Measurements from ENCODE around the gene PTHLH. TPM values are rescaled to one million over a fixed set of nuclear protein-coding genes. Genes with fewer than 3 reads are reported as not detected.

Gene PTHLH
- total RNA-seq, 1 experiment from 2014 or later = not detected

- H3K4me3 ChIP-seq = no peak overlapping the region
- no peaks in the 10 kb centered on the region for H3K9me3 ChIP-seq
- H3K36me3 ChIP-seq = no peaks in the 10 kb centered on the region
- H3K27me3 ChIP-seq = peaks cover 8% of the 10 kb centered on the region
- no peak for DNase-seq
Observed at GRCh38 chr12:27964123-27964522, 8.4 kb downstream of the PTHLH start.

- Histone ChIP-seq H3K36me3 (no peaks in the 10 kb centered on the region), H3K9me3 (no peaks in the 10 kb centered on the region), H3K4me3 (no peak overlapping the region), H3K27me3 (no peaks in the 10 kb centered on the region)
- no peak for DNase-seq
Observed at GRCh38 chr12:27960821-27961220, 11.7 kb downstream of the PTHLH start.

DNA sequence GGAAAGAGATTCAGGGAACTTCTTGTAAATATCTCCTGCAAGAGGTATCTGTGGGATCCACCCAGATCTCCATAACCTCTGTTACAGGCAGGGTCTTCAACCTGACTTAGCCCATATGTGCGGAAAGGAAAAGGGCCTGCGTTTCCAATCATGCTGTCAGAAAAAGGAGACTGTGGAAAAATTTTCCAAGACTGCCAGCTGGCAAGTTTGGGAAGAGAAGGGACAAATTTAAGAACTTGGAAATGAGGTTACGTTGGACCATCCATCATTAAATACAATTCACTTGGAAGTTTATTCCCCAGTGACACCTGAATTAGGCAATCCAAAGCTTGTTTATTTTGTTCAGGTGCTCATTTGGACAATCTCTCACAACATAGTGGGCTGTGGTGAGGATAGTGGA is 13.9 kb downstream of the PTHLH start:
- peaks cover 10% of the 10 kb centered on the region for H3K27me3 ChIP-seq
- no peaks in the 10 kb centered on the region for H3K9me3 ChIP-seq
- H3K36me3 ChIP-seq = no peaks in the 10 kb centered on the region
- DNase-seq = no peak
- no peak overlapping the region for H3K4me3 ChIP-seq

DNA sequence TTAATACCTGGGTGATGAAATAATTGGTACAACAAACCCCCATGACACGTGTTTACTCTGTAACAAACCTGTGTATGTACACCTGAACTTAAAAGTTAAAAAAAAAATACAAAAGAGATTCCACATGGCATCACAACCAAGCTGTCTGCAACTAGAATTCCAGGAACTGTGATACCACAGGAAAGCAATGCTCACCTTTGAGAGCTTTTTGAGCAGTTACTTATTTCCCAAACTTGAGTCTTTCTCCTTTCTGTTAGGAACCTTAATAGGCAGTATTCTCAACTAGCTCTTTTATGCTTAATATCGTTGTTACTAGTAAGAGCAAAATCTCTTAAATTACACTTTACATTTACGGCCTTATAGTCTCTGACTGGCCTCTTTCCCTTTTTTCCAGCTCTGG is 15.2 kb downstream of the PTHLH start:
- Histone ChIP-seq H3K36me3 (no peaks in the 10 kb centered on the region), H3K27me3 (peaks cover 10% of the 10 kb centered on the region), H3K4me3 (no peak overlapping the region), H3K9me3 (no peaks in the 10 kb centered on the region)
- DNase-seq = no peak

DNA sequence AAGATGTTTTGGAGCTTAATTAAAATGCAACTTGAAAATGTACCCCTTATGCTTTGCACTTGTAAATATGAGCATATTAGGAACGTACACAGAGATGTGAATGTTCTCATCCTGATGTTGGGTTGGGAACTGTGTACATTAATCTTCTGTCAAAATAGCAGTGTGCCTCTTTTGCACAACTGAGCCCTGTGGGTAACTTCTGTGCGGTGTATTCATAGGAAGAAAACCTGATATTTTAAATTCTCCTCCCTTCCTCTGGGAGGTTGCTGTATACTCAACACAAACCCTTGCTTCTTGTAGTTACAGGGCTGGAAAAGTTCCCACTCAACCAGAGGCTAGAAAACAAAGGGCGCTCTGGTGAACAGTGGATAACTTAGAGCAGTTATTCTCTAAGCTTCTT is 18.7 kb downstream of the PTHLH start:
- peaks cover 14% of the 10 kb centered on the region for H3K27me3 ChIP-seq
- DNase-seq = no peak
- no peak overlapping the region for H3K4me3 ChIP-seq
- H3K36me3 ChIP-seq = no peaks in the 10 kb centered on the region
- no peaks in the 10 kb centered on the region for H3K9me3 ChIP-seq

GRCh38 chr12:27953348-27953747 is 19.2 kb downstream of the PTHLH start:
- no peak for DNase-seq
- H3K9me3 ChIP-seq = no peaks in the 10 kb centered on the region
- H3K4me3 ChIP-seq = no peak overlapping the region
- H3K27me3 ChIP-seq = peaks cover 14% of the 10 kb centered on the region
- no peaks in the 10 kb centered on the region for H3K36me3 ChIP-seq

- H3K36me3 ChIP-seq = no peaks in the 10 kb centered on the region
- DNase-seq = no peak
- H3K27me3 ChIP-seq = peaks cover 14% of the 10 kb centered on the region
- no peak overlapping the region for H3K4me3 ChIP-seq
- H3K9me3 ChIP-seq = no peaks in the 10 kb centered on the region
Observed at GRCh38 chr12:27952510-27952909, 20.0 kb downstream of the PTHLH start.

GRCh38 chr12:27951898-27952297 is 20.6 kb downstream of the PTHLH start:
- Histone ChIP-seq H3K9me3 (no peaks in the 10 kb centered on the region), H3K27me3 (peaks cover 14% of the 10 kb centered on the region), H3K4me3 (no peak overlapping the region), H3K36me3 (no peaks in the 10 kb centered on the region)
- no peak for DNase-seq

GRCh38 chr12:27946421-27946820 is 26.1 kb downstream of the PTHLH start:
- DNase-seq = no peak
- Histone ChIP-seq H3K36me3 (no peaks in the 10 kb centered on the region), H3K9me3 (no peaks in the 10 kb centered on the region), H3K27me3 (0 out of 2 replicates have a peak, but pooled peaks cover 4% of the 10 kb centered on the region), H3K4me3 (no peak overlapping the region)

DNA sequence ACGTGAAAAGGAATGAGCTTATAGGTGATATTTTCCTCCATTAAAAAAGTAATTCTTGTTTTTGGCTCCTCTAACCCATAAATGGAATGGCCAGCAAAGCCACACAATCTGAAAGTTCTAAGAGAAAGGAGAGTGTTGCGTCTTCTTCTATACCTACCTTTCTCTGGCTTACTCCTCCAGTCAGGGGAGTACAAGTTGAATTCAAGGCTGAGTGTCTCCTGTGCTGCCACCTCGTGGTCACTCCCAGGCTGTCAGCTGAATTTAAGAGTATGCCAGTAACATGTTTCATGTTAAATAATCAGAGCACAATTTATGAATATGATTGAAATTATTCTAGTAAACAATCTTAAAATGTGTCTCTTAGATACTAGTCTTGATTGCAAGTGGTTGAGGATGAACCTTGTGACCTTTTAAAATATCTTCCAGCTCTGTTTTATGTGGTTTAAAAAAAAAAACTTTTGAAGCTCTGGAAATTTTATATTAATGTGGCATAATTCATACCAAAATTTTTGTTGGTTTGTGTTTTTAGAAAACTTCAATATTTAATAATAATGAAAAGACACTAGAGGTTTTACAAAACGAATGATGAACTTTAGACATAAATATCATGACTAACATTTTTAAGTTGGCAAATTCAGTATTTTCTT is 31.7 kb downstream of the PTHLH start:
- DNase-seq = peak; percentile 65
- H3K9me3 ChIP-seq = no peaks in the 10 kb centered on the region
- H3K36me3 ChIP-seq = no peaks in the 10 kb centered on the region
- no peak overlapping the region for H3K4me3 ChIP-seq
- no peaks in the 10 kb centered on the region for H3K27me3 ChIP-seq

- DNase-seq = no peak
- H3K36me3 ChIP-seq = no peaks in the 10 kb centered on the region
- H3K4me3 ChIP-seq = no peak overlapping the region
- H3K9me3 ChIP-seq = no peaks in the 10 kb centered on the region
- H3K27me3 ChIP-seq = no peaks in the 10 kb centered on the region
Observed at GRCh38 chr12:27940245-27940644, 32.3 kb downstream of the PTHLH start.

- no peaks in the 10 kb centered on the region for H3K27me3 ChIP-seq
- H3K4me3 ChIP-seq = no peak overlapping the region
- no peaks in the 10 kb centered on the region for H3K9me3 ChIP-seq
- DNase-seq = no peak
- H3K36me3 ChIP-seq = no peaks in the 10 kb centered on the region
Observed at GRCh38 chr12:27937768-27938167, 34.8 kb downstream of the PTHLH start.

DNA sequence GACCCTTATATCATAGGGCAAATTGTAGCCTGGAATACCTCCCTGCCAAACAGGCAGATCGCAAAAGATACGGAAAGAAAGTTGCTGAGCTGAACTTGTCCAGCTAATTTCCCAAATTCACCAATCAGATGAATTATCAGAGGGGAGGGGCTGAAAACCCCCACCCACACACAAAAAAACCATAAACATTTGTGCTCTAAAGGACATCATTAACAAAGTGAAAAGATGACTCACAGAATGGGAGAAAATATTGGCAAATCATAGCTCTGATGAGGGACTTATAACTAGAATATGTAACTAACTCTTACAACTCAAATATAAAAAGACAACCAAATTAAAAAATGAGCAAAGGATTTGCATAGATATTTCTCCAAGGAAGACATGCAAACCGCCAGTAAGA is 36.3 kb downstream of the PTHLH start:
- Histone ChIP-seq H3K27me3 (no peaks in the 10 kb centered on the region), H3K9me3 (no peaks in the 10 kb centered on the region), H3K4me3 (no peak overlapping the region), H3K36me3 (no peaks in the 10 kb centered on the region)
- peak; percentile 10 for DNase-seq

- H3K27me3 ChIP-seq = no peaks in the 10 kb centered on the region
- no peaks in the 10 kb centered on the region for H3K36me3 ChIP-seq
- no peak overlapping the region for H3K4me3 ChIP-seq
- no peaks in the 10 kb centered on the region for H3K9me3 ChIP-seq
- no peak for DNase-seq
Observed at GRCh38 chr12:27934276-27934675, 38.3 kb downstream of the PTHLH start.

DNA sequence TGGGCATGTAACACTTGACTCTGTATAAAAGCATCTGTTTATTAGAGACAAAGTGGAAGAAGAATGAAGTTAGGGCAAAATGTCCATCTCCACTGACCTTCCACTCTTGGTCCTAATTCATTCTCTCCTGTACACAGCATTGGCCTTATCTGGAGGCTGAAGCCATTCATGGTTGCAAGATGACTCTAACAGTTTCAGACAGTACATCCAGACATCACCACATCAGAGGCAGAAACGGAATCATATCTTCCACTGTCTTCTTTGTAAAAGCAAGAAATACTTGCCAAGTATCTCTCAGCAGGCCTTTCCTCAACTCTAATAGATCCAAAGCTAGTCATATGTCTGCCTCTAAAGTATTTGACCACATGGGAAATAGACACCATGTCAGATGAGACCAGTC is 41.1 kb downstream of the PTHLH start:
- no peaks in the 10 kb centered on the region for H3K36me3 ChIP-seq
- H3K9me3 ChIP-seq = no peaks in the 10 kb centered on the region
- no peak overlapping the region for H3K4me3 ChIP-seq
- no peak for DNase-seq
- no peaks in the 10 kb centered on the region for H3K27me3 ChIP-seq

GRCh38 chr12:27927347-27927746 is 45.2 kb downstream of the PTHLH start:
- no peaks in the 10 kb centered on the region for H3K36me3 ChIP-seq
- H3K4me3 ChIP-seq = no peak overlapping the region
- no peaks in the 10 kb centered on the region for H3K9me3 ChIP-seq
- no peaks in the 10 kb centered on the region for H3K27me3 ChIP-seq
- no peak for DNase-seq

- H3K9me3 ChIP-seq = no peaks in the 10 kb centered on the region
- no peak overlapping the region for H3K4me3 ChIP-seq
- H3K36me3 ChIP-seq = no peaks in the 10 kb centered on the region
- DNase-seq = peak; percentile 12
- H3K27me3 ChIP-seq = no peaks in the 10 kb centered on the region
Observed at GRCh38 chr12:27924350-27925135, 48.0 kb downstream of the PTHLH start.

DNA sequence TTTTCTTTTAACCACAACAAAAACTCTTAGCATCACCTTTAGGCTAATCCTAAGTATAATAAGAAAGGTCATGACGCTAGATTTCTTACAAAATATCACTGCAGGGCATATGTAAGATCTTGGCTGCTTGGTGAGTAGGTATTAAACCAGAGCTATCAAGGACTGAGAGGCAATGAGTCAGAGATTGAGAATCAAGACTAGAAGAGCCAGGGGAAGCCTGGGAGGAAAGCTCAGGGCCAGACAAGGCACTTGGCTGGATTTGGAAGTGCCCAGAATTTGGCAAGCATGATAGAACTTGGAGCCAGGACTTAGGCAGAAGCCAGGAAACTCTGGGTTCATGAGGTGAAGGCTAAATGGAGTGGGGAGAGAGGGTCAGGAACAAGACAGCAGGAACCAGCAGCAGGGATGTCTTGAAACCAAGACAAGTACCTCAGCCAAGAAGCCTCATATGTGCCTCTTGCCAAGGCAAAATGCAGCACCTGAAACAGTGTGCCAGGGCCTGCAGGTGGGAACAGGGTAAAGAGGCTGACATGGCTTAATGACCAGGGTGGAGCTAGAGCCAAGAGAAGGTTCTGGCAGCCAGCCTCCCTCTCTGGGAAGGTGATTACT is 49.9 kb downstream of the PTHLH start:
- Histone ChIP-seq H3K4me3 (no peak overlapping the region), H3K27me3 (no peaks in the 10 kb centered on the region), H3K9me3 (no peaks in the 10 kb centered on the region), H3K36me3 (no peaks in the 10 kb centered on the region)
- DNase-seq = peak; percentile 93

All from MG63 (cell line).